ENCODE data around the gene KCTD8. TPM values are rescaled to one million over a fixed set of nuclear protein-coding genes. Genes with fewer than 3 reads are reported as not detected.

Gene KCTD8
- total RNA-seq, 1 donor from 2014 or later, result 0.68 TPM

GRCh38 chr4:44150091-44150576 is 298.5 kb downstream of the KCTD8 start:
- TF ChIP-seq, protein P1, sequence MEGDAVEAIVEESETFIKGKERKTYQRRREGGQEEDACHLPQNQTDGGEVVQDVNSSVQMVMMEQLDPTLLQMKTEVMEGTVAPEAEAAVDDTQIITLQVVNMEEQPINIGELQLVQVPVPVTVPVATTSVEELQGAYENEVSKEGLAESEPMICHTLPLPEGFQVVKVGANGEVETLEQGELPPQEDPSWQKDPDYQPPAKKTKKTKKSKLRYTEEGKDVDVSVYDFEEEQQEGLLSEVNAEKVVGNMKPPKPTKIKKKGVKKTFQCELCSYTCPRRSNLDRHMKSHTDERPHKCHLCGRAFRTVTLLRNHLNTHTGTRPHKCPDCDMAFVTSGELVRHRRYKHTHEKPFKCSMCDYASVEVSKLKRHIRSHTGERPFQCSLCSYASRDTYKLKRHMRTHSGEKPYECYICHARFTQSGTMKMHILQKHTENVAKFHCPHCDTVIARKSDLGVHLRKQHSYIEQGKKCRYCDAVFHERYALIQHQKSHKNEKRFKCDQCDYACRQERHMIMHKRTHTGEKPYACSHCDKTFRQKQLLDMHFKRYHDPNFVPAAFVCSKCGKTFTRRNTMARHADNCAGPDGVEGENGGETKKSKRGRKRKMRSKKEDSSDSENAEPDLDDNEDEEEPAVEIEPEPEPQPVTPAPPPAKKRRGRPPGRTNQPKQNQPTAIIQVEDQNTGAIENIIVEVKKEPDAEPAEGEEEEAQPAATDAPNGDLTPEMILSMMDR (IDR thresholded peaks at IDR 0.05; ENCODE audit: insufficient read depth, low read depth, low read length), result no peak
- peaks cover 16% of the 10 kb centered on the region for H3K4me1 Mint-ChIP-seq (ENCODE audit: low read depth, unreplicated experiment)
- Histone ChIP-seq H3K4me3 (ENCODE audit: insufficient read depth, low read depth, low read length) (no peak overlapping the region), H3K79me2 (ENCODE audit: insufficient read depth, low read length) (no peaks in the 10 kb centered on the region), H4K20me1 (ENCODE audit: insufficient read depth, low read length) (no peaks in the 10 kb centered on the region), H3K9me3 (ENCODE audit: insufficient read depth, low read depth, low read length) (no peaks in the 10 kb centered on the region), H2AFZ (ENCODE audit: low read depth, low read length) (no peak overlapping the region), H3K27ac (ENCODE audit: low read depth, low read length) (peak overlapping the region; percentile 59), H3K4me2 (ENCODE audit: low read length) (peak overlapping the region; percentile 71), H3K36me3 (ENCODE audit: insufficient read depth, low read length) (no peaks in the 10 kb centered on the region), H3K27me3 (ENCODE audit: insufficient read depth, low read length) (no peaks in the 10 kb centered on the region), H3K4me1 (ENCODE audit: insufficient read depth, low read length) (peaks cover 15% of the 10 kb centered on the region), H3K9ac (ENCODE audit: low read length) (peak overlapping the region; percentile 33)
- peak overlapping the region; percentile 29 for H3K27ac Mint-ChIP-seq (ENCODE audit: unreplicated experiment)
- H3K27me3 Mint-ChIP-seq (ENCODE audit: low read depth, unreplicated experiment), result no peaks in the 10 kb centered on the region
- DNase-seq (ENCODE audit: low read depth) (peak; percentile 75), FAIRE-seq (no peak)
- no peaks in the 10 kb centered on the region for H3K36me3 Mint-ChIP-seq (ENCODE audit: low read depth, unreplicated experiment)
- no peak overlapping the region for H3K4me3 Mint-ChIP-seq (ENCODE audit: unreplicated experiment)
- no peaks in the 10 kb centered on the region for H3K9me3 Mint-ChIP-seq (ENCODE audit: unreplicated experiment)

- H3K9me3 ChIP-seq (ENCODE audit: insufficient read depth, low read depth, low read length), result no peaks in the 10 kb centered on the region
- no peaks in the 10 kb centered on the region for H3K79me2 ChIP-seq (ENCODE audit: insufficient read depth, low read length)
- no peak overlapping the region for H3K4me3 ChIP-seq (ENCODE audit: insufficient read depth, low read depth, low read length)
- H2AFZ ChIP-seq (ENCODE audit: low read depth, low read length), result no peak overlapping the region
- H3K4me1 Mint-ChIP-seq (ENCODE audit: low read depth, unreplicated experiment), result peaks cover 16% of the 10 kb centered on the region
- peaks cover 15% of the 10 kb centered on the region for H3K4me1 ChIP-seq (ENCODE audit: insufficient read depth, low read length)
- H3K27me3 ChIP-seq (ENCODE audit: insufficient read depth, low read length), result no peaks in the 10 kb centered on the region
- no peak for FAIRE-seq
- H3K27me3 Mint-ChIP-seq (ENCODE audit: low read depth, unreplicated experiment), result no peaks in the 10 kb centered on the region
- no peak for DNase-seq (ENCODE audit: low read depth)
- H3K9me3 Mint-ChIP-seq (ENCODE audit: unreplicated experiment), result no peaks in the 10 kb centered on the region
- H3K36me3 Mint-ChIP-seq (ENCODE audit: low read depth, unreplicated experiment), result no peaks in the 10 kb centered on the region
- no peaks in the 10 kb centered on the region for H3K36me3 ChIP-seq (ENCODE audit: insufficient read depth, low read length)
- TF ChIP-seq EZH2 (IDR thresholded peaks at IDR 0.05; ENCODE audit: insufficient read depth, low read length), result no peak
- TF ChIP-seq, protein P1 (IDR thresholded peaks at IDR 0.05; ENCODE audit: insufficient read depth, low read depth, low read length), result no peak
- peak overlapping the region; percentile 71 for H3K4me2 ChIP-seq (ENCODE audit: low read length)
- no peak overlapping the region for H3K27ac Mint-ChIP-seq (ENCODE audit: unreplicated experiment)
- peak overlapping the region; percentile 33 for H3K9ac ChIP-seq (ENCODE audit: low read length)
- H3K27ac ChIP-seq (ENCODE audit: low read depth, low read length), result peak overlapping the region; percentile 59
- no peak overlapping the region for H3K4me3 Mint-ChIP-seq (ENCODE audit: unreplicated experiment)
- H4K20me1 ChIP-seq (ENCODE audit: insufficient read depth, low read length), result no peaks in the 10 kb centered on the region
These were observed 299.3 kb downstream of the KCTD8 start for GRCh38 chr4:44149282-44149681.

DNA sequence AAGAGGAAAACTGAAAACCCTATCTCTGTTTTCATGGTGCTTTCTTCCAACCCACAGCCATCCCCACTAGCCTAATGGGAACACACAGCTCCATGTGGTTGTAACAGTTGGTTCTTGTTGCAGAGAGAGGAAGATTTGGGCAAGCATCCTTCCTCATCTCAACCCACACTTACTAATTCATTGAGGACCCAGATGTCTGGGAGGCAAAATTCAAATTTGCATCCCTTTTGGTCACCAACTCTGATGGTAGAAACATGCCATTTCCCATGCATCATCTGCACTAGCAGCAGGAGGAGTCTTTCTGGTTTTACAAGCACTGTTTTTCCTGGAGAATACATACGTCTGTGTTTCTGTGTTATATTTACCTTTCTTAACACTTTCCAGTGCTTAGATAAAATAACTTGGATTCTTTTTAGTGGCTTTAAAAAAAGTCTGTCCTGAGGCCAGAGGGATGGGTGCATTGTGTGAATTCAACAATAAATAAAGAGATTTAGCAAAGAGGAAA is 301.0 kb downstream of the KCTD8 start:
- Mint-ChIP-seq H3K36me3 (ENCODE audit: low read depth, unreplicated experiment) (no peaks in the 10 kb centered on the region), H3K27me3 (ENCODE audit: low read depth, unreplicated experiment) (no peaks in the 10 kb centered on the region), H3K9me3 (ENCODE audit: unreplicated experiment) (no peaks in the 10 kb centered on the region), H3K4me1 (ENCODE audit: low read depth, unreplicated experiment) (peaks cover 16% of the 10 kb centered on the region), H3K4me3 (ENCODE audit: unreplicated experiment) (no peak overlapping the region), H3K27ac (ENCODE audit: unreplicated experiment) (no peak overlapping the region)
- no peak for DNase-seq (ENCODE audit: low read depth)
- TF ChIP-seq, protein P1 (IDR thresholded peaks at IDR 0.05; ENCODE audit: insufficient read depth, low read depth, low read length), result no peak
- Histone ChIP-seq H3K4me3 (ENCODE audit: insufficient read depth, low read depth, low read length) (no peak overlapping the region), H4K20me1 (ENCODE audit: insufficient read depth, low read length) (no peaks in the 10 kb centered on the region), H3K4me2 (ENCODE audit: low read length) (no peak overlapping the region), H3K36me3 (ENCODE audit: insufficient read depth, low read length) (no peaks in the 10 kb centered on the region), H3K4me1 (ENCODE audit: insufficient read depth, low read length) (peaks cover 15% of the 10 kb centered on the region), H3K27ac (ENCODE audit: low read depth, low read length) (no peak overlapping the region), H2AFZ (ENCODE audit: low read depth, low read length) (no peak overlapping the region), H3K79me2 (ENCODE audit: insufficient read depth, low read length) (no peaks in the 10 kb centered on the region), H3K9ac (ENCODE audit: low read length) (no peak overlapping the region), H3K9me3 (ENCODE audit: insufficient read depth, low read depth, low read length) (no peaks in the 10 kb centered on the region), H3K27me3 (ENCODE audit: insufficient read depth, low read length) (no peaks in the 10 kb centered on the region)
- no peak for FAIRE-seq
